Stimulated activated naive CD8-positive, alpha-beta T cell treated with anti-CD3 and anti-CD28 coated beads, Interleukin-15, Interleukin-2, amounts not matched to agents 100 U/mL and 50 U/mL, for 24 hours (primary cell): ENCODE measurements around the gene FA2H.
"Not testable (repeated sequence)": the region's sequence is repeated elsewhere in the genome, so short reads cannot be mapped to it uniquely, and the experiment has no call there.

ENCODE experiments used
- ATAC-seq: fragments of 150-1000 bp; cut with Tn5 transposase; one replicate; pipeline ENCODE4 v1.10.0; 2021
- DNase-seq: peaks from one replicate; pipeline ENCODE4 v3.0.0; 2021

Gene FA2H

GRCh38 chr16:74724820-74725549 is 49.6 kb downstream of the FA2H start:
- DNase-seq: no peak
- ATAC-seq: no peak

- ATAC-seq (no peak), DNase-seq (no peak)
Observed at GRCh38 chr16:74723256-74723655, 51.4 kb downstream of the FA2H start.

- not testable (repeated sequence) for DNase-seq, ATAC-seq
Observed at GRCh38 chr16:74722156-74722555, 52.5 kb downstream of the FA2H start.

- no peak for DNase-seq
Observed at GRCh38 chr16:74721716-74722115, 52.9 kb downstream of the FA2H start.

GRCh38 chr16:74720579-74720978 is 54.0 kb downstream of the FA2H start:
- ATAC-seq: no peak
- DNase-seq: no peak

More at GRCh38 chr16:74721716-74722115, 52.9 kb downstream of the FA2H start:
- ATAC-seq: no peak

- ATAC-seq: no peak
- no peak for DNase-seq
Observed at GRCh38 chr16:74718741-74719610, 55.6 kb downstream of the FA2H start.

- no peak for DNase-seq
- ATAC-seq: no peak
Observed at GRCh38 chr16:74718140-74718539, 56.5 kb downstream of the FA2H start.

- DNase-seq (no peak), ATAC-seq (no peak)
Observed at GRCh38 chr16:74717367-74717766, 57.3 kb downstream of the FA2H start.

GRCh38 chr16:74716355-74716754 is 58.3 kb downstream of the FA2H start:
- ATAC-seq (no peak), DNase-seq (no peak)

- ATAC-seq (no peak), DNase-seq (no peak)
Observed at GRCh38 chr16:74713876-74714275, 60.7 kb downstream of the FA2H start.

GRCh38 chr16:74713325-74713724 is 61.3 kb downstream of the FA2H start:
- DNase-seq (no peak), ATAC-seq (no peak)

GRCh38 chr16:74711938-74712337 is 62.7 kb downstream of the FA2H start:
- DNase-seq: no peak
- ATAC-seq: no peak

- DNase-seq (no peak), ATAC-seq (no peak)
Observed at GRCh38 chr16:74710401-74710800, 64.2 kb downstream of the FA2H start.

- ATAC-seq (peak; percentile 86), DNase-seq (peak; percentile 86)
Observed at GRCh38 chr16:74709441-74709877, 65.2 kb downstream of the FA2H start.

GRCh38 chr16:74700438-74701225 is 74.0 kb downstream of the FA2H start, which contains the start of gene MLKL:
MLKL (minus strand) TSS chr16:74700862; CDS start chr16:74695757, 5,105 bp downstream.
- peak; percentile 70 for ATAC-seq
- peak; percentile 73 for DNase-seq

- peak; percentile 46 for DNase-seq
- ATAC-seq: peak; percentile 3
Observed at GRCh38 chr16:74700116-74700437, 74.5 kb downstream of the FA2H start.

- DNase-seq (peak; percentile 12), ATAC-seq (no peak)
Observed at GRCh38 chr16:74699666-74700065, 75.0 kb downstream of the FA2H start.

- ATAC-seq: no peak
- no peak for DNase-seq
Observed at GRCh38 chr16:74698222-74698621, 76.4 kb downstream of the FA2H start.

- ATAC-seq: peak; percentile 74
Observed at GRCh38 chr16:74695450-74696422, 78.9 kb downstream of the FA2H start.

GRCh38 chr16:74691093-74691855 is 83.3 kb downstream of the FA2H start:
- ATAC-seq: no peak
- no peak for DNase-seq

More at GRCh38 chr16:74695450-74696422, 78.9 kb downstream of the FA2H start:
- peak; percentile 60 for DNase-seq
